ENCODE measurements around the gene SPEF1. TPM values are rescaled to one million over a fixed set of nuclear protein-coding genes. Genes with fewer than 3 reads are reported as not detected.

Gene SPEF1
- total and polyA plus RNA-seq, 2 of the 13 experiments (the other 11 are each of a cell fraction or from before 2014, with no cell fraction given): 0.11 to 0.27 TPM

DNA sequence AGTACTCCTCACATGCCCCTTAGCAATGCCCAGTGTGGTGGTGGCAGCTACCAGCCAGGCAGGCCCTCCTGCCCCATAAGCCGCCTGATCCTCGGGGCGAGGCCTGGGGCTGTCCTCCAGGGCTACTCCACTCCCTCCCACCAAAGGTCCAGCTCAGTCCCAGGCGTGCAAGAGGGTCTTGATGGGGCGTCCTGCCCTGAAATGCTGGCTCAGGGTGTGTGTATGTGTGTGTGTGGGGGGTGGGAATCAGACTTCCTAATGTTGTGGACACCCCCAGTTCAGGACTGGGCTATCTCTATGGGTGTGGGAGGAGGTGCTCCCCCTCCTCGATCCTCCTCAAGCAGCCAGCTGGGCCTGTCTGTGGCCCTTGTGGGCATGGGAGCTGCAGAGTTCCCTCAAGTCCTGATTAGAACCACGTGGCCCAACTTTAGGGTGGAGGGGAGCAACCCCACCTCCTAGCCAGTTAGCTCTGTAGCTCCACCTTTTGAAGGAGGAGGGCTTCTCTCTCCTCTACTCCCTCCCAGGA, 41.3 kb downstream of the SPEF1 start (continued):
- TF ChIP-seq TRAFD1 (CRISPR knock-in tag; IDR thresholded peaks at IDR 0.05; ENCODE audit: borderline replicate concordance) (0 out of 2 replicates have a peak, but pooled peaks have one; percentile 27), SCMH1 (CRISPR knock-in tag; IDR thresholded peaks at IDR 0.05; ENCODE audit: borderline replicate concordance) (no peak), ZNF883 (CRISPR knock-in tag; IDR thresholded peaks at IDR 0.05; ENCODE audit: not compliant biosample characterization) (peak; percentile 7), ZBTB8A (CRISPR knock-in tag; IDR thresholded peaks at IDR 0.05; ENCODE audit: borderline replicate concordance, low read depth) (peak; percentile 81; the same call in 1 of the 2 replicates), MEIS1 (CRISPR knock-in tag; IDR thresholded peaks at IDR 0.05; ENCODE audit: borderline replicate concordance) (peak; percentile 35; the same call in 1 of the 2 replicates), ZNF607 (CRISPR knock-in tag; IDR thresholded peaks at IDR 0.05; ENCODE audit: borderline replicate concordance) (0 out of 2 replicates have a peak, but pooled peaks have one; percentile 55), NFKB2 (CRISPR knock-in tag; IDR thresholded peaks at IDR 0.05; ENCODE audit: borderline replicate concordance) (0 out of 2 replicates have a peak, but pooled peaks have one; percentile 30), RAD21 (CRISPR knock-in tag; IDR thresholded peaks at IDR 0.05) (no peak), ZNF143 (CRISPR knock-in tag; IDR thresholded peaks at IDR 0.05) (peak; percentile 4; the same call in 1 of the 2 replicates), ZFY (CRISPR knock-in tag; IDR thresholded peaks at IDR 0.05) (peak; percentile 42; the same call in 1 of the 2 replicates), CBX1 (IDR thresholded peaks at IDR 0.05; ENCODE audit: low read depth) (no peak), ZNF781 (CRISPR knock-in tag; IDR thresholded peaks at IDR 0.05; ENCODE audit: borderline replicate concordance, not compliant biosample characterization) (peak; percentile 16), ZNF558 (CRISPR knock-in tag; IDR thresholded peaks at IDR 0.05; ENCODE audit: borderline replicate concordance) (0 out of 2 replicates have a peak, but pooled peaks have one; percentile 42)
- TF ChIP-seq, protein P1, sequence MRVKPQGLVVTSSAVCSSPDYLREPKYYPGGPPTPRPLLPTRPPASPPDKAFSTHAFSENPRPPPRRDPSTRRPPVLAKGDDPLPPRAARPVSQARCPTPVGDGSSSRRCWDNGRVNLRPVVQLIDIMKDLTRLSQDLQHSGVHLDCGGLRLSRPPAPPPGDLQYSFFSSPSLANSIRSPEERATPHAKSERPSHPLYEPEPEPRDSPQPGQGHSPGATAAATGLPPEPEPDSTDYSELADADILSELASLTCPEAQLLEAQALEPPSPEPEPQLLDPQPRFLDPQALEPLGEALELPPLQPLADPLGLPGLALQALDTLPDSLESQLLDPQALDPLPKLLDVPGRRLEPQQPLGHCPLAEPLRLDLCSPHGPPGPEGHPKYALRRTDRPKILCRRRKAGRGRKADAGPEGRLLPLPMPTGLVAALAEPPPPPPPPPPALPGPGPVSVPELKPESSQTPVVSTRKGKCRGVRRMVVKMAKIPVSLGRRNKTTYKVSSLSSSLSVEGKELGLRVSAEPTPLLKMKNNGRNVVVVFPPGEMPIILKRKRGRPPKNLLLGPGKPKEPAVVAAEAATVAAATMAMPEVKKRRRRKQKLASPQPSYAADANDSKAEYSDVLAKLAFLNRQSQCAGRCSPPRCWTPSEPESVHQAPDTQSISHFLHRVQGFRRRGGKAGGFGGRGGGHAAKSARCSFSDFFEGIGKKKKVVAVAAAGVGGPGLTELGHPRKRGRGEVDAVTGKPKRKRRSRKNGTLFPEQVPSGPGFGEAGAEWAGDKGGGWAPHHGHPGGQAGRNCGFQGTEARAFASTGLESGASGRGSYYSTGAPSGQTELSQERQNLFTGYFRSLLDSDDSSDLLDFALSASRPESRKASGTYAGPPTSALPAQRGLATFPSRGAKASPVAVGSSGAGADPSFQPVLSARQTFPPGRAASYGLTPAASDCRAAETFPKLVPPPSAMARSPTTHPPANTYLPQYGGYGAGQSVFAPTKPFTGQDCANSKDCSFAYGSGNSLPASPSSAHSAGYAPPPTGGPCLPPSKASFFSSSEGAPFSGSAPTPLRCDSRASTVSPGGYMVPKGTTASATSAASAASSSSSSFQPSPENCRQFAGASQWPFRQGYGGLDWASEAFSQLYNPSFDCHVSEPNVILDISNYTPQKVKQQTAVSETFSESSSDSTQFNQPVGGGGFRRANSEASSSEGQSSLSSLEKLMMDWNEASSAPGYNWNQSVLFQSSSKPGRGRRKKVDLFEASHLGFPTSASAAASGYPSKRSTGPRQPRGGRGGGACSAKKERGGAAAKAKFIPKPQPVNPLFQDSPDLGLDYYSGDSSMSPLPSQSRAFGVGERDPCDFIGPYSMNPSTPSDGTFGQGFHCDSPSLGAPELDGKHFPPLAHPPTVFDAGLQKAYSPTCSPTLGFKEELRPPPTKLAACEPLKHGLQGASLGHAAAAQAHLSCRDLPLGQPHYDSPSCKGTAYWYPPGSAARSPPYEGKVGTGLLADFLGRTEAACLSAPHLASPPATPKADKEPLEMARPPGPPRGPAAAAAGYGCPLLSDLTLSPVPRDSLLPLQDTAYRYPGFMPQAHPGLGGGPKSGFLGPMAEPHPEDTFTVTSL (CRISPR knock-in tag; IDR thresholded peaks at IDR 0.05; ENCODE audit: borderline replicate concordance): no peak
- TF ChIP-seq, protein P2, sequence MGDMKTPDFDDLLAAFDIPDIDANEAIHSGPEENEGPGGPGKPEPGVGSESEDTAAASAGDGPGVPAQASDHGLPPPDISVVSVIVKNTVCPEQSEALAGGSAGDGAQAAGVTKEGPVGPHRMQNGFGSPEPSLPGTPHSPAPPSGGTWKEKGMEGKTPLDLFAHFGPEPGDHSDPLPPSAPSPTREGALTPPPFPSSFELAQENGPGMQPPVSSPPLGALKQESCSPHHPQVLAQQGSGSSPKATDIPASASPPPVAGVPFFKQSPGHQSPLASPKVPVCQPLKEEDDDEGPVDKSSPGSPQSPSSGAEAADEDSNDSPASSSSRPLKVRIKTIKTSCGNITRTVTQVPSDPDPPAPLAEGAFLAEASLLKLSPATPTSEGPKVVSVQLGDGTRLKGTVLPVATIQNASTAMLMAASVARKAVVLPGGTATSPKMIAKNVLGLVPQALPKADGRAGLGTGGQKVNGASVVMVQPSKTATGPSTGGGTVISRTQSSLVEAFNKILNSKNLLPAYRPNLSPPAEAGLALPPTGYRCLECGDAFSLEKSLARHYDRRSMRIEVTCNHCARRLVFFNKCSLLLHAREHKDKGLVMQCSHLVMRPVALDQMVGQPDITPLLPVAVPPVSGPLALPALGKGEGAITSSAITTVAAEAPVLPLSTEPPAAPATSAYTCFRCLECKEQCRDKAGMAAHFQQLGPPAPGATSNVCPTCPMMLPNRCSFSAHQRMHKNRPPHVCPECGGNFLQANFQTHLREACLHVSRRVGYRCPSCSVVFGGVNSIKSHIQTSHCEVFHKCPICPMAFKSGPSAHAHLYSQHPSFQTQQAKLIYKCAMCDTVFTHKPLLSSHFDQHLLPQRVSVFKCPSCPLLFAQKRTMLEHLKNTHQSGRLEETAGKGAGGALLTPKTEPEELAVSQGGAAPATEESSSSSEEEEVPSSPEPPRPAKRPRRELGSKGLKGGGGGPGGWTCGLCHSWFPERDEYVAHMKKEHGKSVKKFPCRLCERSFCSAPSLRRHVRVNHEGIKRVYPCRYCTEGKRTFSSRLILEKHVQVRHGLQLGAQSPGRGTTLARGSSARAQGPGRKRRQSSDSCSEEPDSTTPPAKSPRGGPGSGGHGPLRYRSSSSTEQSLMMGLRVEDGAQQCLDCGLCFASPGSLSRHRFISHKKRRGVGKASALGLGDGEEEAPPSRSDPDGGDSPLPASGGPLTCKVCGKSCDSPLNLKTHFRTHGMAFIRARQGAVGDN (CRISPR knock-in tag; IDR thresholded peaks at IDR 0.05): peak; percentile 83
- TF ChIP-seq, protein P3, sequence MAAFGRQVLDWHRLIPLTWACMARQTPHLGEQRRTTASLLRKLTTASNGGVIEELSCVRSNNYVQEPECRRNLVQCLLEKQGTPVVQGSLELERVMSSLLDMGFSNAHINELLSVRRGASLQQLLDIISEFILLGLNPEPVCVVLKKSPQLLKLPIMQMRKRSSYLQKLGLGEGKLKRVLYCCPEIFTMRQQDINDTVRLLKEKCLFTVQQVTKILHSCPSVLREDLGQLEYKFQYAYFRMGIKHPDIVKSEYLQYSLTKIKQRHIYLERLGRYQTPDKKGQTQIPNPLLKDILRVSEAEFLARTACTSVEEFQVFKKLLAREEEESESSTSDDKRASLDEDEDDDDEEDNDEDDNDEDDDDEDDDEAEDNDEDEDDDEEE (CRISPR knock-in tag; IDR thresholded peaks at IDR 0.05): no peak
